ENCODE data around the gene ABHD12.
A peak's percentile ranks its signal among the peaks of the same experiment; 100 is the strongest.
"Not testable (repeated sequence)": the region's sequence is repeated elsewhere in the genome, so short reads cannot be mapped to it uniquely, and the experiment has no call there.

Gene ABHD12

GRCh38 chr20:25355866-25356265, 34.8 kb downstream of the ABHD12 start:
- FAIRE-seq, result no peak
- no peak for DNase-seq (ENCODE audit: extremely low spot score, insufficient read length, low read depth)

GRCh38 chr20:25355011-25355595, 35.5 kb downstream of the ABHD12 start:
- no peak for FAIRE-seq
- DNase-seq (ENCODE audit: extremely low spot score, insufficient read length, low read depth), result no peak

- FAIRE-seq, result no peak
These were observed 36.6 kb downstream of the ABHD12 start for GRCh38 chr20:25353747-25354705.

GRCh38 chr20:25353353-25353746, 37.3 kb downstream of the ABHD12 start:
- FAIRE-seq, result no peak
- DNase-seq (ENCODE audit: extremely low spot score, insufficient read length, low read depth), result no peak

More at GRCh38 chr20:25353747-25354705, 36.6 kb downstream of the ABHD12 start:
- DNase-seq (ENCODE audit: extremely low spot score, insufficient read length, low read depth), result no peak

GRCh38 chr20:25352746-25353145, 37.9 kb downstream of the ABHD12 start:
- FAIRE-seq (no peak), DNase-seq (ENCODE audit: extremely low spot score, insufficient read length, low read depth) (no peak)

GRCh38 chr20:25351024-25351360, 39.6 kb downstream of the ABHD12 start:
- FAIRE-seq (no peak), DNase-seq (ENCODE audit: extremely low spot score, insufficient read length, low read depth) (no peak)

- DNase-seq (ENCODE audit: extremely low spot score, insufficient read length, low read depth) (no peak), FAIRE-seq (peak; percentile 5)
These were observed 44.3 kb downstream of the ABHD12 start for GRCh38 chr20:25346349-25346748.

GRCh38 chr20:25345721-25346120, 44.9 kb downstream of the ABHD12 start:
- DNase-seq (ENCODE audit: extremely low spot score, insufficient read length, low read depth) (no peak), FAIRE-seq (no peak)

- no peak for DNase-seq (ENCODE audit: extremely low spot score, insufficient read length, low read depth)
- FAIRE-seq, result no peak
These were observed 46.0 kb downstream of the ABHD12 start for GRCh38 chr20:25344634-25345033.

GRCh38 chr20:25341716-25342680, 48.6 kb downstream of the ABHD12 start:
- no peak for FAIRE-seq
- DNase-seq (ENCODE audit: extremely low spot score, insufficient read length, low read depth), result no peak

GRCh38 chr20:25340380-25340779, 50.3 kb downstream of the ABHD12 start:
- FAIRE-seq, result no peak
- no peak for DNase-seq (ENCODE audit: extremely low spot score, insufficient read length, low read depth)

- FAIRE-seq, result no peak
These were observed 51.0 kb downstream of the ABHD12 start for GRCh38 chr20:25339608-25340007.

GRCh38 chr20:25338112-25339023, 52.3 kb downstream of the ABHD12 start:
- FAIRE-seq (no peak), DNase-seq (ENCODE audit: extremely low spot score, insufficient read length, low read depth) (no peak)

More at GRCh38 chr20:25339608-25340007, 51.0 kb downstream of the ABHD12 start:
- DNase-seq (ENCODE audit: extremely low spot score, insufficient read length, low read depth), result no peak

GRCh38 chr20:25336561-25337422, 53.8 kb downstream of the ABHD12 start:
- no peak for FAIRE-seq
- DNase-seq (ENCODE audit: extremely low spot score, insufficient read length, low read depth), result no peak

GRCh38 chr20:25334972-25335371, 55.7 kb downstream of the ABHD12 start:
- FAIRE-seq; DNase-seq (ENCODE audit: extremely low spot score, insufficient read length, low read depth): not testable (repeated sequence)

GRCh38 chr20:25328954-25329498, 61.6 kb downstream of the ABHD12 start:
- DNase-seq (ENCODE audit: extremely low spot score, insufficient read length, low read depth) (no peak), FAIRE-seq (no peak)

GRCh38 chr20:25327521-25328235, 63.0 kb downstream of the ABHD12 start:
- FAIRE-seq (no peak), DNase-seq (ENCODE audit: extremely low spot score, insufficient read length, low read depth) (no peak)
